Endothelial cell of umbilical vein (primary cell): Measurements from ENCODE around the gene PLEKHA5. TPM values are rescaled to one million over a fixed set of nuclear protein-coding genes. Genes with fewer than 3 reads are reported as not detected.

Experiments used
- BruUV-seq: library from RNA; stranded (reverse); fragments of 400-500 nt; replicated peaks from 2 replicates; lab custom pipeline; 2021; lab: Mats Ljungman, UMichigan
- CTCF ChIA-PET: fragments of 300-600, 350-600 bp; sonication (Branson Sonifier 250); formaldehyde crosslinking; loops from one replicate; lab custom pipeline; 2021; ENCODE audit warnings: antibody characterized with exemption, inconsistent platforms; lab: Charles Lee
- POLR2A ChIA-PET: fragments of 300-600, 350-600 bp; sonication (Branson Sonifier 250); formaldehyde crosslinking; loops from one replicate; lab custom pipeline; 2021; ENCODE audit warnings: antibody characterized with exemption, inconsistent platforms; lab: Charles Lee
- DNase-seq: peaks from one replicate; pipeline ENCODE4 v3.0.0-alpha.2; 2011; ENCODE audit warnings: low read depth, low spot score
- FAIRE-seq: peaks from 2 replicates; lab custom pipeline; 2011; peaks lifted over from hg19 to GRCh38; lab: Jason Lieb, UNC
- H2AFZ ChIP-seq: 2 replicates; pipeline ENCODE4 v1.6.0; 2012; ENCODE audit warnings: low read depth, low read length, control low read depth, inconsistent platforms
- H3K27ac ChIP-seq: 2 replicates; pipeline ENCODE4 v1.5.1; 2011; ENCODE audit warnings: low read depth, mild to moderate bottlenecking, control low read depth, low read length, moderate library complexity; ENCODE audit not compliant: insufficient read depth
- H3K27me3 ChIP-seq, 2 experiments: 2 replicates each; pipeline versions ENCODE4 v1.6.0 to v1.6.1; 2011; ENCODE audit warnings: low read length in 2 of 2, mixed read lengths in 1 of 2; ENCODE audit not compliant: control insufficient read depth in 2 of 2, insufficient read depth in 2 of 2
- H3K36me3 ChIP-seq, 2 experiments: 2 replicates in 1 of 2; 3 replicates in 1 of 2; pipeline ENCODE4 v1.5.1; 2011; ENCODE audit warnings: low read length in 2 of 2, mild to moderate bottlenecking in 1 of 2, moderate library complexity in 1 of 2; ENCODE audit not compliant: control insufficient read depth in 2 of 2, insufficient read depth in 2 of 2; ENCODE audit errors: extremely low read depth in 1 of 2
- H3K4me1 ChIP-seq: 3 replicates; pipeline ENCODE4 v1.5.1; 2011; ENCODE audit warnings: mild to moderate bottlenecking, low read length; ENCODE audit not compliant: control insufficient read depth, insufficient read depth; ENCODE audit errors: extremely low read depth
- H3K4me2 ChIP-seq: 2 replicates; pipeline ENCODE4 v1.6.1; 2011; ENCODE audit warnings: low read length, control low read depth, mixed read lengths; ENCODE audit not compliant: insufficient read depth
- H3K4me3 ChIP-seq, 3 experiments: fragments of 200-600 bp in 1 of 3; sonication (generic), shearing (Covaris generic) in 1 of 3; replicated peaks in 1 of 3; 2 replicates each; pipeline ENCODE4 v1.5.1; 2011 to 2016; ENCODE audit warnings: control low read depth in 3 of 3, low read length in 3 of 3, mild to moderate bottlenecking in 2 of 3, inconsistent platforms in 1 of 3, low read depth in 1 of 3, moderate library complexity in 1 of 3; ENCODE audit not compliant: insufficient read depth in 1 of 3
- H3K79me2 ChIP-seq: 2 replicates; pipeline ENCODE4 v1.6.0; 2012; ENCODE audit warnings: low read length, inconsistent platforms; ENCODE audit not compliant: control insufficient read depth, insufficient read depth
- H3K9ac ChIP-seq: replicated peaks from 2 replicates; pipeline ENCODE3; 2011; ENCODE audit warnings: low read length, control low read depth; ENCODE audit not compliant: insufficient read depth; ENCODE audit errors: extremely low read depth
- H3K9me1 ChIP-seq: replicated peaks from 3 replicates; pipeline ENCODE4 v1.6.0; 2011; ENCODE audit warnings: mild to moderate bottlenecking, low read length; ENCODE audit not compliant: control insufficient read depth, insufficient read depth; ENCODE audit errors: extremely low read depth
- H3K9me3 ChIP-seq: replicated peaks from 2 replicates; pipeline ENCODE4 v1.5.1; 2012; ENCODE audit warnings: low read length, inconsistent platforms; ENCODE audit not compliant: control insufficient read depth, insufficient read depth
- H4K20me1 ChIP-seq: replicated peaks from 2 replicates; pipeline ENCODE3; 2011; ENCODE audit warnings: mild to moderate bottlenecking, low read length; ENCODE audit not compliant: control insufficient read depth, insufficient read depth; ENCODE audit errors: extremely low read depth
- EZH2 ChIP-seq: IDR thresholded peaks from 2 replicates; pipeline ENCODE4 v1.6.1; 2012; ENCODE audit warnings: borderline replicate concordance, low read depth, mild to moderate bottlenecking, moderate library complexity, low read length, inconsistent platforms; ENCODE audit not compliant: severe bottlenecking
- FOS ChIP-seq: IDR thresholded peaks from 2 replicates; pipeline ENCODE4 v1.6.1; 2011; ENCODE audit warnings: mild to moderate bottlenecking, low read length, moderate library complexity, borderline replicate concordance; ENCODE audit not compliant: insufficient read depth
- GATA2 ChIP-seq: IDR thresholded peaks from 2 replicates; pipeline ENCODE4 v1.7.0; 2011; ENCODE audit warnings: low read depth, mild to moderate bottlenecking, moderate library complexity, mixed read lengths, low read length; ENCODE audit not compliant: insufficient read length, insufficient read depth
- JUN ChIP-seq: IDR thresholded peaks from 2 replicates; pipeline ENCODE4 v1.6.1; 2011; ENCODE audit warnings: borderline replicate concordance, low read depth; ENCODE audit not compliant: insufficient read length, insufficient read depth
- POLR2A ChIP-seq: IDR thresholded peaks from 2 replicates; pipeline ENCODE4 v1.6.1; 2012; ENCODE audit warnings: low read depth, mild to moderate bottlenecking, control low read depth, low read length
- POLR2AphosphoS5 ChIP-seq: IDR thresholded peaks from 2 replicates; pipeline ENCODE4 v1.6.1; 2012; ENCODE audit warnings: low read depth, mild to moderate bottlenecking, control low read depth, low read length, moderate library complexity; ENCODE audit not compliant: insufficient read depth
- dilution Hi-C: fragments of 300-500 bp; cut with MboI; formaldehyde crosslinking; loops from one replicate; pipeline ENCODE4 v1.15.0; 2019; ENCODE audit warnings: low sequenced_read_pairs; ENCODE audit not compliant: extremely low pct_ligation_motif_present
- intact Hi-C: fragments of 100-400 bp; cut with micrococcal nuclease; formaldehyde crosslinking; loops from one replicate; pipeline ENCODE4 v1.10.0; 2022
- polyA plus RNA-seq, 4 experiments: library from polyadenylated mRNA; depleted of rRNA in 3 of 4; stranded (reverse) in 3 of 4; unstranded in 1 of 4; fragments of >200 nt; gene quantifications; 2 replicates each; pipeline versions ENCODE4 v1.2.1 to v1.2.3, GENCODE V29; 2011 to 2012; ENCODE audit warnings: missing spikeins in 1 of 4
- total RNA-seq: library from RNA; stranded (reverse); gene quantifications from 2 replicates; pipeline ENCODE4 v1.2.3, GENCODE V29; 2021
- TF ChIP-seq, protein P1 (sequence below): IDR thresholded peaks from 2 replicates; pipeline ENCODE4 v1.6.1; 2011; ENCODE audit not compliant: insufficient read depth, insufficient read length
- TF ChIP-seq, protein P2 (sequence below), 2 donors: IDR thresholded peaks; 1 replicate in 1 of 2; 2 replicates in 1 of 2; pipeline ENCODE4 v1.5.1; 2011; ENCODE audit warnings: low read length in 2 of 2, mild to moderate bottlenecking in 2 of 2, moderate library complexity in 2 of 2, control low read depth in 1 of 2, inconsistent platforms in 1 of 2, low read depth in 1 of 2; ENCODE audit not compliant: insufficient read depth in 1 of 2; ENCODE audit errors: extremely low read depth in 1 of 2

Gene PLEKHA5
- total and polyA plus RNA-seq, 2 donors (not counting 3 experiments of a cell fraction or from before 2014, with no cell fraction given), result 2.5 to 12.7 TPM

DNA sequence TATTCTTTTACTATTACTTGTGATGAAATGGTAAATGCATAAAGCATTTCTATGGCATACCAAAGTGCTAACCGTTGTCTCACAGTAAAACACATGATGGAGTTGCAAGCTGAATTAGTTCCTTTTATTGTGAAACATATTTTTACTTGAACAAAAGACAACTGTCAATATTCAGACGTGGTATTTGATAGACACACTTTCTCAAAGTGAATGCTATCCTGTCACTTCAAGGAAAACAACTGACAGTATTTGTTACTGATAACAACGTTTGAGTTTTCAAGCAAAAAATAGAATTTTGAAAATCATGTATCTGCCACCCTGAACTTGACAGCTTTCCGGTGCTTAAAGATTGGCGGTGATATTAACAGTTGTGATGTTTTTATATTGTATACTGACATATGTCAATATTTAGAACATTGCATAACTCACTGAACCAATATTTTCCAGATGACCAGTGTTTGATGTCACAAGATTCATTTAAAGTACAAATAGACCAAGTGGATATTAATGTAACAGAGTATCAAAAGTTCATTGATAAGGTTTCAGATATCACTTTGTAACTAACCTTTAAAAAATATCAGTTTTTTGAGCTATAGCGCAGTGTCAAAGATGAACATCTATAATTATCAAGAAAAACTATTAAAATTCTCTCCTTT, 156.4 kb downstream of the PLEKHA5 start:
- H3K27me3 ChIP-seq, result no peaks in the 10 kb centered on the region
- H3K36me3 ChIP-seq, result peaks cover 0 to 2% of the 10 kb centered on the region in 2 experiments
- no TSS peak for BruUV-seq
- TF ChIP-seq GATA2, result no peak
- TF ChIP-seq, protein P1, sequence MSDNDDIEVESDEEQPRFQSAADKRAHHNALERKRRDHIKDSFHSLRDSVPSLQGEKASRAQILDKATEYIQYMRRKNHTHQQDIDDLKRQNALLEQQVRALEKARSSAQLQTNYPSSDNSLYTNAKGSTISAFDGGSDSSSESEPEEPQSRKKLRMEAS, result no peak
- TF ChIP-seq JUN, result no peak
- TF ChIP-seq, protein P2, sequence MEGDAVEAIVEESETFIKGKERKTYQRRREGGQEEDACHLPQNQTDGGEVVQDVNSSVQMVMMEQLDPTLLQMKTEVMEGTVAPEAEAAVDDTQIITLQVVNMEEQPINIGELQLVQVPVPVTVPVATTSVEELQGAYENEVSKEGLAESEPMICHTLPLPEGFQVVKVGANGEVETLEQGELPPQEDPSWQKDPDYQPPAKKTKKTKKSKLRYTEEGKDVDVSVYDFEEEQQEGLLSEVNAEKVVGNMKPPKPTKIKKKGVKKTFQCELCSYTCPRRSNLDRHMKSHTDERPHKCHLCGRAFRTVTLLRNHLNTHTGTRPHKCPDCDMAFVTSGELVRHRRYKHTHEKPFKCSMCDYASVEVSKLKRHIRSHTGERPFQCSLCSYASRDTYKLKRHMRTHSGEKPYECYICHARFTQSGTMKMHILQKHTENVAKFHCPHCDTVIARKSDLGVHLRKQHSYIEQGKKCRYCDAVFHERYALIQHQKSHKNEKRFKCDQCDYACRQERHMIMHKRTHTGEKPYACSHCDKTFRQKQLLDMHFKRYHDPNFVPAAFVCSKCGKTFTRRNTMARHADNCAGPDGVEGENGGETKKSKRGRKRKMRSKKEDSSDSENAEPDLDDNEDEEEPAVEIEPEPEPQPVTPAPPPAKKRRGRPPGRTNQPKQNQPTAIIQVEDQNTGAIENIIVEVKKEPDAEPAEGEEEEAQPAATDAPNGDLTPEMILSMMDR (IDR thresholded peaks at IDR 0.05; ENCODE audit: extremely low read depth in 1 of 2, insufficient read depth in 1 of 2, low read depth in 1 of 2, low read length in 2 of 2), result no peak
- no peak for TF ChIP-seq POLR2A
- no peak for TF ChIP-seq POLR2AphosphoS5
- no peak for TF ChIP-seq FOS
- TF ChIP-seq EZH2, result no peak
- no peaks in the 10 kb centered on the region for H4K20me1 ChIP-seq
- no peaks in the 10 kb centered on the region for H3K79me2 ChIP-seq
- no peak overlapping the region for H3K4me3 ChIP-seq
- no peak overlapping the region for H3K27ac ChIP-seq
- DNase-seq (no peak), FAIRE-seq (no peak)
- ChIA-PET CTCF (interaction anchor here (2.4 kb wide), 1 partner anchor 9 kb away, joined by 9 read pairs; no protein-coding TSS in a partner anchor), POLR2A (no interaction called here)
- H3K4me1 ChIP-seq, result no peaks in the 10 kb centered on the region
- no peak overlapping the region for H2AFZ ChIP-seq
- no peak overlapping the region for H3K9ac ChIP-seq
- no peaks in the 10 kb centered on the region for H3K9me1 ChIP-seq
- no peak overlapping the region for H3K4me2 ChIP-seq
- intact Hi-C loops (no loop called here), dilution Hi-C loops (no loop called here)
- H3K9me3 ChIP-seq, result no peaks in the 10 kb centered on the region
